HG03280 (cell line): ENCODE data around the gene IFITM10.

ENCODE experiments used
- ATAC-seq: cut with Tn5 transposase; IDR thresholded peaks from one replicate; pipeline ENCODE4 v1.9.1; 2021; ENCODE audit warnings: mild to moderate bottlenecking, moderate library complexity; ENCODE audit not compliant: unreplicated experiment

The IFITM10 gene

GRCh38 chr11:1727096-1727690 is 23.2 kb downstream of the IFITM10 start:
- ATAC-seq, result no peak

GRCh38 chr11:1719781-1720180 is 30.6 kb downstream of the IFITM10 start:
- ATAC-seq, result no peak

- no peak for ATAC-seq
Observed at GRCh38 chr11:1718326-1718725, 32.1 kb downstream of the IFITM10 start.

GRCh38 chr11:1717745-1718144 is 32.6 kb downstream of the IFITM10 start:
- no peak for ATAC-seq

- ATAC-seq, result no peak
Observed at GRCh38 chr11:1714908-1715885, 35.2 kb downstream of the IFITM10 start.

GRCh38 chr11:1708716-1709115 is 41.7 kb downstream of the IFITM10 start:
- ATAC-seq, result no peak

- ATAC-seq, result no peak
Observed at GRCh38 chr11:1707751-1708150, 42.6 kb downstream of the IFITM10 start.

- no peak for ATAC-seq
Observed at GRCh38 chr11:1706634-1707400, 43.6 kb downstream of the IFITM10 start.

GRCh38 chr11:1705126-1706052 is 45.0 kb downstream of the IFITM10 start:
- ATAC-seq, result no peak

- no peak for ATAC-seq
Observed at GRCh38 chr11:1703146-1703545, 47.2 kb downstream of the IFITM10 start.

GRCh38 chr11:1702506-1702905 is 47.9 kb downstream of the IFITM10 start:
- no peak for ATAC-seq

- ATAC-seq, result no peak
Observed at GRCh38 chr11:1701091-1701807, 49.1 kb downstream of the IFITM10 start.

GRCh38 chr11:1699771-1700170 is 50.6 kb downstream of the IFITM10 start:
- ATAC-seq, result no peak

- ATAC-seq, result no peak
Observed at GRCh38 chr11:1696608-1697570, 53.5 kb downstream of the IFITM10 start, which contains the start of gene KRTAP5-6. Gene KRTAP5-6 (plus strand): TSS chr11:1697195. CDS start chr11:1697246, 51 bp downstream.

- no peak for ATAC-seq
Observed at GRCh38 chr11:1695548-1696108, 54.8 kb downstream of the IFITM10 start.

GRCh38 chr11:1694846-1695547 is 55.4 kb downstream of the IFITM10 start:
- ATAC-seq, result no peak

GRCh38 chr11:1694064-1694845 is 56.1 kb downstream of the IFITM10 start:
- ATAC-seq, result no peak
